ENCODE data around the gene GRK6. TPM values are rescaled to one million over a fixed set of nuclear protein-coding genes. Genes with fewer than 3 reads are reported as not detected.

Gene GRK6
- total and polyA plus RNA-seq, 2 experiments from 2014 or later: 13.0 to 56.8 TPM

DNA sequence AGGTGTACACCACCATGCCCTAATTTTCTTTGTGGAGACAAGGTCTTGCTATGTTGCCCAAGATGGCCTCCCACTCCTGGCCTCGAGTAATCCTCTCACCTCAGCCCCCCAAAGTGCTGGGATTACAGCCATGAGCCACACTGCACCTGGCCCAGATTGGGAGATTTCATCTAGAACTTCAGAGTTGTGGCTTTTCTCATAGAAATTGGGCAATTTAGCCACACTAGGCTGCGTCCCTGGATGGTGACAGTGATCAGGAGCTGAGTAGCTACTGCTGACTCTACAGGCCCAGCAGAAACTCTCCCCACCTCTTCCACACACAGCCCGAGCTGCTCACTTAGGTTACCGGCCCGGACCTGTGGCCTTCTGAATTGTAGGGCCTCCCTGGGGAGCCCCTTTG lies 33.7 kb upstream of the GRK6 start:
- ATAC-seq (no peak; the same call in 2 of the 3 replicates), DNase-seq (ENCODE audit: low spot score) (no peak)
- Histone ChIP-seq H3K27me3 (ENCODE audit: insufficient read depth) (peaks cover 18% of the 10 kb centered on the region; the same call in 1 of the 2 replicates), H3K36me3 (ENCODE audit: insufficient read depth) (no peaks in the 10 kb centered on the region), H3K9me2 (ENCODE audit: insufficient read depth) (no peaks in the 10 kb centered on the region), H3K4me2 (no peak overlapping the region), H3K4me1 (ENCODE audit: insufficient read depth) (0 out of 2 replicates have a peak, but pooled peaks cover 5% of the 10 kb centered on the region), H3K4me3 (no peak overlapping the region), H3F3A (replicated peaks; ENCODE audit: low read depth) (0 out of 2 replicates have a peak, but pooled peaks cover 8% of the 10 kb centered on the region), H3K27ac (ENCODE audit: low read depth) (no peak overlapping the region), H2AFZ (no peak overlapping the region), H4K20me1 (replicated peaks; ENCODE audit: insufficient read depth) (no peaks in the 10 kb centered on the region), H3K79me2 (replicated peaks; ENCODE audit: insufficient read depth) (no peaks in the 10 kb centered on the region)
- Mint-ChIP-seq H3K36me3 (ENCODE audit: low read depth) (no peaks in the 10 kb centered on the region; the same call in 2 of the 3 replicates), H3K27me3 (ENCODE audit: insufficient read depth, low read depth, poor library complexity) (peaks cover 33% of the 10 kb centered on the region), H3K9me3 (no peaks in the 10 kb centered on the region), H3K4me1 (peaks cover 31% of the 10 kb centered on the region), H3K27ac (no peak overlapping the region), H3K4me3 (no peak overlapping the region)
- TF ChIP-seq, protein P1, sequence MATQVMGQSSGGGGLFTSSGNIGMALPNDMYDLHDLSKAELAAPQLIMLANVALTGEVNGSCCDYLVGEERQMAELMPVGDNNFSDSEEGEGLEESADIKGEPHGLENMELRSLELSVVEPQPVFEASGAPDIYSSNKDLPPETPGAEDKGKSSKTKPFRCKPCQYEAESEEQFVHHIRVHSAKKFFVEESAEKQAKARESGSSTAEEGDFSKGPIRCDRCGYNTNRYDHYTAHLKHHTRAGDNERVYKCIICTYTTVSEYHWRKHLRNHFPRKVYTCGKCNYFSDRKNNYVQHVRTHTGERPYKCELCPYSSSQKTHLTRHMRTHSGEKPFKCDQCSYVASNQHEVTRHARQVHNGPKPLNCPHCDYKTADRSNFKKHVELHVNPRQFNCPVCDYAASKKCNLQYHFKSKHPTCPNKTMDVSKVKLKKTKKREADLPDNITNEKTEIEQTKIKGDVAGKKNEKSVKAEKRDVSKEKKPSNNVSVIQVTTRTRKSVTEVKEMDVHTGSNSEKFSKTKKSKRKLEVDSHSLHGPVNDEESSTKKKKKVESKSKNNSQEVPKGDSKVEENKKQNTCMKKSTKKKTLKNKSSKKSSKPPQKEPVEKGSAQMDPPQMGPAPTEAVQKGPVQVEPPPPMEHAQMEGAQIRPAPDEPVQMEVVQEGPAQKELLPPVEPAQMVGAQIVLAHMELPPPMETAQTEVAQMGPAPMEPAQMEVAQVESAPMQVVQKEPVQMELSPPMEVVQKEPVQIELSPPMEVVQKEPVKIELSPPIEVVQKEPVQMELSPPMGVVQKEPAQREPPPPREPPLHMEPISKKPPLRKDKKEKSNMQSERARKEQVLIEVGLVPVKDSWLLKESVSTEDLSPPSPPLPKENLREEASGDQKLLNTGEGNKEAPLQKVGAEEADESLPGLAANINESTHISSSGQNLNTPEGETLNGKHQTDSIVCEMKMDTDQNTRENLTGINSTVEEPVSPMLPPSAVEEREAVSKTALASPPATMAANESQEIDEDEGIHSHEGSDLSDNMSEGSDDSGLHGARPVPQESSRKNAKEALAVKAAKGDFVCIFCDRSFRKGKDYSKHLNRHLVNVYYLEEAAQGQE (IDR thresholded peaks at IDR 0.05; ENCODE audit: unreplicated experiment): no peak
- TF ChIP-seq EZH2 (IDR thresholded peaks at IDR 0.05; ENCODE audit: low read depth, unreplicated experiment) (no peak), EZH2phosphoT487 (IDR thresholded peaks at IDR 0.05; ENCODE audit: unreplicated experiment) (no peak), ZNF114 (CRISPR knock-in tag; IDR thresholded peaks at IDR 0.05) (no peak), ZNF331 (CRISPR knock-in tag; IDR thresholded peaks at IDR 0.05; ENCODE audit: low read depth) (no peak), POLR2AphosphoS5 (IDR thresholded peaks at IDR 0.05; ENCODE audit: low read depth) (no peak), CREB1 (CRISPR knock-in tag; IDR thresholded peaks at IDR 0.05; ENCODE audit: low read depth) (no peak)
- TF ChIP-seq, protein P2, sequence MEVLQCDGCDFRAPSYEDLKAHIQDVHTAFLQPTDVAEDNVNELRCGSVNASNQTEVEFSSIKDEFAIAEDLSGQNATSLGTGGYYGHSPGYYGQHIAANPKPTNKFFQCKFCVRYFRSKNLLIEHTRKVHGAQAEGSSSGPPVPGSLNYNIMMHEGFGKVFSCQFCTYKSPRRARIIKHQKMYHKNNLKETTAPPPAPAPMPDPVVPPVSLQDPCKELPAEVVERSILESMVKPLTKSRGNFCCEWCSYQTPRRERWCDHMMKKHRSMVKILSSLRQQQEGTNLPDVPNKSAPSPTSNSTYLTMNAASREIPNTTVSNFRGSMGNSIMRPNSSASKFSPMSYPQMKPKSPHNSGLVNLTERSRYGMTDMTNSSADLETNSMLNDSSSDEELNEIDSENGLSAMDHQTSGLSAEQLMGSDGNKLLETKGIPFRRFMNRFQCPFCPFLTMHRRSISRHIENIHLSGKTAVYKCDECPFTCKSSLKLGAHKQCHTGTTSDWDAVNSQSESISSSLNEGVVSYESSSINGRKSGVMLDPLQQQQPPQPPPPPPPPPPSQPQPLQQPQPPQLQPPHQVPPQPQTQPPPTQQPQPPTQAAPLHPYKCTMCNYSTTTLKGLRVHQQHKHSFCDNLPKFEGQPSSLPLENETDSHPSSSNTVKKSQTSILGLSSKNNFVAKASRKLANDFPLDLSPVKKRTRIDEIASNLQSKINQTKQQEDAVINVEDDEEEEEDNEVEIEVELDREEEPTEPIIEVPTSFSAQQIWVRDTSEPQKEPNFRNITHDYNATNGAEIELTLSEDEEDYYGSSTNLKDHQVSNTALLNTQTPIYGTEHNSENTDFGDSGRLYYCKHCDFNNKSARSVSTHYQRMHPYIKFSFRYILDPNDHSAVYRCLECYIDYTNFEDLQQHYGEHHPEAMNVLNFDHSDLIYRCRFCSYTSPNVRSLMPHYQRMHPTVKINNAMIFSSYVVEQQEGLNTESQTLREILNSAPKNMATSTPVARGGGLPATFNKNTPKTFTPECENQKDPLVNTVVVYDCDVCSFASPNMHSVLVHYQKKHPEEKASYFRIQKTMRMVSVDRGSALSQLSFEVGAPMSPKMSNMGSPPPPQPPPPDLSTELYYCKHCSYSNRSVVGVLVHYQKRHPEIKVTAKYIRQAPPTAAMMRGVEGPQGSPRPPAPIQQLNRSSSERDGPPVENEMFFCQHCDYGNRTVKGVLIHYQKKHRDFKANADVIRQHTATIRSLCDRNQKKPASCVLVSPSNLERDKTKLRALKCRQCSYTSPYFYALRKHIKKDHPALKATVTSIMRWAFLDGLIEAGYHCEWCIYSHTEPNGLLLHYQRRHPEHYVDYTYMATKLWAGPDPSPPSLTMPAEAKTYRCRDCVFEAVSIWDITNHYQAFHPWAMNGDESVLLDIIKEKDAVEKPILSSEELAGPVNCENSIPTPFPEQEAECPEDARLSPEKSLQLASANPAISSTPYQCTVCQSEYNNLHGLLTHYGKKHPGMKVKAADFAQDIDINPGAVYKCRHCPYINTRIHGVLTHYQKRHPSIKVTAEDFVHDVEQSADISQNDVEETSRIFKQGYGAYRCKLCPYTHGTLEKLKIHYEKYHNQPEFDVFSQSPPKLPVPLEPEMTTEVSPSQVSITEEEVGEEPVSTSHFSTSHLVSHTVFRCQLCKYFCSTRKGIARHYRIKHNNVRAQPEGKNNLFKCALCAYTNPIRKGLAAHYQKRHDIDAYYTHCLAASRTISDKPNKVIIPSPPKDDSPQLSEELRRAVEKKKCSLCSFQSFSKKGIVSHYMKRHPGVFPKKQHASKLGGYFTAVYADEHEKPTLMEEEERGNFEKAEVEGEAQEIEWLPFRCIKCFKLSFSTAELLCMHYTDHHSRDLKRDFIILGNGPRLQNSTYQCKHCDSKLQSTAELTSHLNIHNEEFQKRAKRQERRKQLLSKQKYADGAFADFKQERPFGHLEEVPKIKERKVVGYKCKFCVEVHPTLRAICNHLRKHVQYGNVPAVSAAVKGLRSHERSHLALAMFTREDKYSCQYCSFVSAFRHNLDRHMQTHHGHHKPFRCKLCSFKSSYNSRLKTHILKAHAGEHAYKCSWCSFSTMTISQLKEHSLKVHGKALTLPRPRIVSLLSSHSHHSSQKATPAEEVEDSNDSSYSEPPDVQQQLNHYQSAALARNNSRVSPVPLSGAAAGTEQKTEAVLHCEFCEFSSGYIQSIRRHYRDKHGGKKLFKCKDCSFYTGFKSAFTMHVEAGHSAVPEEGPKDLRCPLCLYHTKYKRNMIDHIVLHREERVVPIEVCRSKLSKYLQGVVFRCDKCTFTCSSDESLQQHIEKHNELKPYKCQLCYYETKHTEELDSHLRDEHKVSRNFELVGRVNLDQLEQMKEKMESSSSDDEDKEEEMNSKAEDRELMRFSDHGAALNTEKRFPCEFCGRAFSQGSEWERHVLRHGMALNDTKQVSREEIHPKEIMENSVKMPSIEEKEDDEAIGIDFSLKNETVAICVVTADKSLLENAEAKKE (CRISPR knock-in tag; IDR thresholded peaks at IDR 0.05): no peak

All from GM23338 (cell line).